HL-60 (cell line): ENCODE data around the gene STAM.

Experiments used
- DNase-seq, 2 experiments: peaks; one replicate each; pipeline ENCODE4 v3.0.0-alpha.2; 2010 to 2020; ENCODE audit warnings: low read depth in 1 of 2, low spot score in 1 of 2
- H3K27ac ChIP-seq: fragments of 250-450 bp; sonication (Bioruptor Pico); replicated peaks from 2 replicates; pipeline ENCODE4 v1.5.1; 2020; ENCODE audit warnings: mild to moderate bottlenecking, moderate library complexity
- H3K27me3 ChIP-seq: fragments of 250-450 bp; sonication (Bioruptor Pico); 2 replicates; pipeline ENCODE4 v1.5.1; 2021; ENCODE audit warnings: mild to moderate bottlenecking, moderate library complexity; ENCODE audit not compliant: insufficient read depth, poor library complexity, severe bottlenecking
- H3K4me3 ChIP-seq: replicated peaks from 2 replicates; pipeline ENCODE4 v1.5.1; 2011; ENCODE audit warnings: mild to moderate bottlenecking, control low read depth, low read length; ENCODE audit not compliant: insufficient read depth
- CTCF ChIP-seq: IDR thresholded peaks from one replicate; pipeline ENCODE4 v1.5.1; 2011; ENCODE audit warnings: low read length, control low read depth, inconsistent platforms; ENCODE audit not compliant: insufficient read depth
- GABPA ChIP-seq: IDR thresholded peaks from 2 replicates; pipeline ENCODE4 v1.6.1; 2012; ENCODE audit warnings: low read depth
- POLR2AphosphoS5 ChIP-seq: IDR thresholded peaks from 2 replicates; pipeline ENCODE4 v1.6.1; 2012; ENCODE audit warnings: low read depth
- SPI1 ChIP-seq: IDR thresholded peaks from 2 replicates; pipeline ENCODE4 v1.6.1; 2012; ENCODE audit warnings: low read depth, mild to moderate bottlenecking, borderline replicate concordance
- TF ChIP-seq, protein P1 (sequence below): IDR thresholded peaks from 2 replicates; pipeline ENCODE4 v1.6.1; 2012; ENCODE audit warnings: low read depth; ENCODE audit not compliant: insufficient replicate concordance

STAM gene

DNA sequence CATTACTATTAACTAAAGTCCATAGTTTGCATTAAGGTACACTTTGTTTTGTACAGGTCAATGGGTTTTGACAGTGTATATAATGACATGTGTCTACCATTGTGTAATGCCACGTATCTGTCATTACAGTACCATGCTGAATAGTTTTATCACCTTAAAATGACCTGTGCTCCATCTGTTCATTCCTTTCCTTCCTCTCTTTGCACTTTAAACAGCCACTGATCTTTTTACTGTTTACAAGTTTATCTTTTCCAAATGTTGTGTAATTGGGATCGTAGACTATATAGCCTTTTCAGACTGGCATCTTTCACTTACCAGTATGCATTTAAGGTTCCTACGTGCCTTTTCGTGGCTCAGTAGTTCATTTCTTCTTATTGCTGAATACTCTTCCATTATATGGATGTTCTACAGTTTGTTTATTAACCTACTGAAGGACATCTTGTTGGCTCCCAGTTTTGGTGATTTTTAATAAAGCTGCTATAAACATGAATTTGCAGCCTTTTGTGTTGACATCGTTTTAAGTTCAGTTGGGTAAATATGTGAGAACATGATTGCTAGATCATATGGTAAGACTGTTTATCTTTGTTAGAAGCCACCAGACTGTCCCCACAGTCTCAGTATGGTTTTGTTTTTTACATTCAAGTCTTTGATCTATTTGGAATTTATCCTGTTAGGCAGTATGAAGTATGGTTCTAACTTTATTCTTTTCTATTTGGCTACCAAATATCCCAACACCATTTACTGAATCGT lies 24.7 kb downstream of the STAM start:
- no peak overlapping the region for H3K4me3 ChIP-seq
- no peaks in the 10 kb centered on the region for H3K27me3 ChIP-seq
- TF ChIP-seq, protein P1, sequence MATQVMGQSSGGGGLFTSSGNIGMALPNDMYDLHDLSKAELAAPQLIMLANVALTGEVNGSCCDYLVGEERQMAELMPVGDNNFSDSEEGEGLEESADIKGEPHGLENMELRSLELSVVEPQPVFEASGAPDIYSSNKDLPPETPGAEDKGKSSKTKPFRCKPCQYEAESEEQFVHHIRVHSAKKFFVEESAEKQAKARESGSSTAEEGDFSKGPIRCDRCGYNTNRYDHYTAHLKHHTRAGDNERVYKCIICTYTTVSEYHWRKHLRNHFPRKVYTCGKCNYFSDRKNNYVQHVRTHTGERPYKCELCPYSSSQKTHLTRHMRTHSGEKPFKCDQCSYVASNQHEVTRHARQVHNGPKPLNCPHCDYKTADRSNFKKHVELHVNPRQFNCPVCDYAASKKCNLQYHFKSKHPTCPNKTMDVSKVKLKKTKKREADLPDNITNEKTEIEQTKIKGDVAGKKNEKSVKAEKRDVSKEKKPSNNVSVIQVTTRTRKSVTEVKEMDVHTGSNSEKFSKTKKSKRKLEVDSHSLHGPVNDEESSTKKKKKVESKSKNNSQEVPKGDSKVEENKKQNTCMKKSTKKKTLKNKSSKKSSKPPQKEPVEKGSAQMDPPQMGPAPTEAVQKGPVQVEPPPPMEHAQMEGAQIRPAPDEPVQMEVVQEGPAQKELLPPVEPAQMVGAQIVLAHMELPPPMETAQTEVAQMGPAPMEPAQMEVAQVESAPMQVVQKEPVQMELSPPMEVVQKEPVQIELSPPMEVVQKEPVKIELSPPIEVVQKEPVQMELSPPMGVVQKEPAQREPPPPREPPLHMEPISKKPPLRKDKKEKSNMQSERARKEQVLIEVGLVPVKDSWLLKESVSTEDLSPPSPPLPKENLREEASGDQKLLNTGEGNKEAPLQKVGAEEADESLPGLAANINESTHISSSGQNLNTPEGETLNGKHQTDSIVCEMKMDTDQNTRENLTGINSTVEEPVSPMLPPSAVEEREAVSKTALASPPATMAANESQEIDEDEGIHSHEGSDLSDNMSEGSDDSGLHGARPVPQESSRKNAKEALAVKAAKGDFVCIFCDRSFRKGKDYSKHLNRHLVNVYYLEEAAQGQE = no peak
- TF ChIP-seq CTCF (no peak), SPI1 (no peak), GABPA (no peak), POLR2AphosphoS5 (no peak)
- H3K27ac ChIP-seq = no peak overlapping the region
- DNase-seq = no peak

GRCh38 chr10:17669185-17669872 lies 25.4 kb downstream of the STAM start:
- H3K4me3 ChIP-seq = no peak overlapping the region
- no peak for DNase-seq
- H3K27me3 ChIP-seq = no peaks in the 10 kb centered on the region
- TF ChIP-seq, protein P1 = no peak
- TF ChIP-seq CTCF = no peak
- TF ChIP-seq SPI1 = no peak
- TF ChIP-seq POLR2AphosphoS5 = no peak
- no peak for TF ChIP-seq GABPA
- no peak overlapping the region for H3K27ac ChIP-seq

GRCh38 chr10:17671307-17671706 lies 27.4 kb downstream of the STAM start:
- Histone ChIP-seq H3K4me3 (no peak overlapping the region), H3K27ac (no peak overlapping the region), H3K27me3 (no peaks in the 10 kb centered on the region)
- DNase-seq = no peak
- no peak for TF ChIP-seq CTCF
- TF ChIP-seq POLR2AphosphoS5 = no peak
- no peak for TF ChIP-seq SPI1
- TF ChIP-seq GABPA = no peak
- TF ChIP-seq, protein P1 = no peak
